A549 treated with DMSO at 1 μM for 4 hours (cell line): ENCODE results near the gene INPP5B. TPM values are rescaled to one million over a fixed set of nuclear protein-coding genes. Genes with fewer than 3 reads are reported as not detected.

ENCODE experiments used
- total RNA-seq: library from RNA; stranded (reverse); fragments of 200-300 nt; extraction: Qiagen RNA extraction; gene quantifications from 5 replicates; pipeline ENCODE4 v1.2.3, GENCODE V29; 2022; ENCODE audit warnings: low read depth

INPP5B gene
- total RNA-seq, result 4.7 to 5.4 TPM (median 5.1 TPM) in 5 replicates

DNA sequence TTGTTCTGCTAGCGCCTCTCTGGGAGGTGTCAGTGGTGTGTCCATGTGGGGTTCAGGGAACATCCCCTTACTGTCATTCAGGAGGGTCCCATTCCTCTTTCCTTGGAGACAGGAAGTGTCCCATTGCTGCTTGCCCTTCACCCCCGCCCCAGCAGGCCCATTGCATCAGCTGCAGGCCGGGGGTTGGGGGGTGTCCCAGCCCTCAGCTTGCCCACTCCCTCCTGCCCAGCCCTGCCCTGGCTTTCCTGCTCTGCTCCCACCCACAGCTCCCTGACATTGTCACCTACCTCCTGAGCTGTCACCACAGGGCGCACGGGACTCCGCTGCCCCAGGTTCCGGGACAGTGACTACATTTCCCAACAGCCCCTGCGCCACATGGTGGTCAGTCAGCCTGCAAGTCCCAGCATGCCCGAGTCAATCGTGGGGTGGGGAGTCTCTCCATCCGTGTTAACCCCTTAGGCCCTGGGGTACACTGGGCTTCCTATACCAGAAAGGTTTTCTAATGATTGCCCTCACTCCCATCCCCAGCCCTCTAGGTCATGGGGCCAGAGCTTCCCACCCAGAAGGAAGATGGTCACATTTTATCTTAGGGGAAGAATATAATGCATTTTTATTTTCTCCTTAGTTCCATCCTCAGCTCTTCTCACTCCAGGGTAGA, at the start of gene INPP5B:
Gene INPP5B (minus strand): TSS at position 351 of the 658 bp plus-strand sequence. CDS start 745 bp downstream, outside the sequence.

GRCh38 chr1:37859507-37860345, 87.1 kb downstream of the INPP5B start, which contains the start of gene MTF1:
Gene MTF1, minus strand, starts transcription at chr1:37859592. Its CDS starts 1,934 bp downstream, at chr1:37857658.

Other genes with a start within 250 kb of the INPP5B start
- 0.58 to 1.0 TPM (median 0.77 TPM) in 5 replicates for gene EPHA10, start 181.9 kb downstream of the INPP5B start, total RNA-seq
- 24.1 to 27.2 TPM (median 26.6 TPM) in 5 replicates for gene MANEAL, start 153.2 kb downstream of the INPP5B start, total RNA-seq
- 34.0 to 61.2 TPM (median 52.0 TPM) in 5 replicates for gene C1orf122, start 139.3 kb downstream of the INPP5B start, total RNA-seq
- gene YRDC, start 138.8 kb downstream of the INPP5B start, total RNA-seq, result 13.9 to 20.8 TPM (median 19.7 TPM) in 5 replicates
- gene MTF1, start 87.5 kb downstream of the INPP5B start, total RNA-seq, result 4.4 to 7.7 TPM (median 4.8 TPM) in 5 replicates
- gene SF3A3, start 43.0 kb upstream of the INPP5B start, total RNA-seq, result 55.5 to 94.2 TPM (median 62.7 TPM) in 5 replicates
- gene FHL3, start 58.5 kb upstream of the INPP5B start, total RNA-seq, result 7.3 to 8.8 TPM (median 8.3 TPM) in 5 replicates
- 43.7 to 62.2 TPM (median 48.2 TPM) in 5 replicates for gene UTP11, start 65.7 kb upstream of the INPP5B start, total RNA-seq
- 0.04 to 0.07 TPM in 2 of 5 replicates, not detected in the others for gene POU3F1, start 99.7 kb upstream of the INPP5B start, total RNA-seq